ENCODE data around the gene GPC3. TPM values are rescaled to one million over a fixed set of nuclear protein-coding genes. Genes with fewer than 3 reads are reported as not detected.
A peak's percentile ranks its signal among the peaks of the same experiment; 100 is the strongest.

Gene GPC3
- total RNA-seq (0.44 TPM), polyA plus RNA-seq (under 1 TPM in 2 of 4 donors, not detected in 2; 0.34 to 0.93 TPM)

- Histone ChIP-seq H3K27me3 (ENCODE audit: control insufficient read depth, insufficient read depth, low read length) (no peaks in the 10 kb centered on the region), H3K27ac (ENCODE audit: insufficient read depth, low read length, poor library complexity, severe bottlenecking) (no peak within 1 kb of the TSS), H3K9me3 (ENCODE audit: control insufficient read depth in 2 of 2, low read length in 2 of 2) (no peaks in the 10 kb centered on the region), H3K4me3 (ENCODE audit: low read depth, low read length) (no peak within 1 kb of the TSS), H3K4me1 (ENCODE audit: control insufficient read depth, insufficient read depth, low read length, poor library complexity, severe bottlenecking) (no peaks in the 10 kb centered on the region), H3K36me3 (ENCODE audit: control insufficient read depth, insufficient read depth, low read length) (no peaks in the 10 kb centered on the region)
- Mint-ChIP-seq H3K9me3 (peaks cover 0 to 5% (median 0%) of the 10 kb centered on the region in 7 donors), H3K4me1 (peaks cover 0 to 4% (median 0%) of the 10 kb centered on the region in 4 donors), H3K27me3 (peaks cover 18% of the 10 kb centered on the region), H3K4me3 (peak within 1 kb of the TSS in 2 of 4 donors; percentile 19 to 53), H3K36me3 (no peaks in the 10 kb centered on the region), H3K27ac (no peak within 1 kb of the TSS)
- ATAC-seq (ENCODE audit: low read depth in 2 of 2) (peak; percentile 53 to 55), DNase-seq (peak; percentile 1 to 28 (median 2))
Observed at GRCh38 chrX:133985164-133985966, at the start of gene GPC3. Gene GPC3 (minus strand): TSS chrX:133985594.

GRCh38 chrX:134032441-134032840 lies 47.0 kb upstream of the GPC3 start:
- Histone ChIP-seq H3K36me3 (ENCODE audit: control insufficient read depth, insufficient read depth, low read length) (no peaks in the 10 kb centered on the region), H3K27me3 (ENCODE audit: control insufficient read depth, insufficient read depth, low read length) (no peaks in the 10 kb centered on the region), H3K4me1 (ENCODE audit: control insufficient read depth, insufficient read depth, low read length, poor library complexity, severe bottlenecking) (no peaks in the 10 kb centered on the region), H3K27ac (ENCODE audit: insufficient read depth, low read length, poor library complexity, severe bottlenecking) (no peak overlapping the region), H3K4me3 (ENCODE audit: low read depth, low read length) (no peak overlapping the region), H3K9me3 (ENCODE audit: control insufficient read depth in 2 of 2, low read length in 2 of 2) (no peaks in the 10 kb centered on the region)
- H3K9me3 Mint-ChIP-seq: peaks cover 0 to 1% (median 0%) of the 10 kb centered on the region in 7 donors
- H3K27me3 Mint-ChIP-seq: no peaks in the 10 kb centered on the region
- ATAC-seq (ENCODE audit: low read depth in 2 of 2) (no peak), DNase-seq (no peak)
- no peaks in the 10 kb centered on the region for H3K36me3 Mint-ChIP-seq
- H3K4me1 Mint-ChIP-seq: no peaks in the 10 kb centered on the region
- no peak overlapping the region for H3K4me3 Mint-ChIP-seq
- no peak overlapping the region for H3K27ac Mint-ChIP-seq

- H3K27ac Mint-ChIP-seq: no peak overlapping the region
- no peaks in the 10 kb centered on the region for H3K4me1 ChIP-seq (ENCODE audit: control insufficient read depth, insufficient read depth, low read length, poor library complexity, severe bottlenecking)
- H3K9me3 Mint-ChIP-seq: no peaks in the 10 kb centered on the region
- H3K36me3 ChIP-seq (ENCODE audit: control insufficient read depth, insufficient read depth, low read length): no peaks in the 10 kb centered on the region
- H3K27me3 Mint-ChIP-seq: no peaks in the 10 kb centered on the region
- no peak overlapping the region for H3K4me3 ChIP-seq (ENCODE audit: low read depth, low read length)
- H3K27ac ChIP-seq (ENCODE audit: insufficient read depth, low read length, poor library complexity, severe bottlenecking): no peak overlapping the region
- no peaks in the 10 kb centered on the region for H3K4me1 Mint-ChIP-seq
- no peak for ATAC-seq (ENCODE audit: low read depth in 2 of 2)
- no peaks in the 10 kb centered on the region for H3K27me3 ChIP-seq (ENCODE audit: control insufficient read depth, insufficient read depth, low read length)
- H3K36me3 Mint-ChIP-seq: no peaks in the 10 kb centered on the region
- H3K9me3 ChIP-seq (ENCODE audit: control insufficient read depth in 2 of 2, low read length in 2 of 2): no peaks in the 10 kb centered on the region
- peak in 2 of 3 donors; percentile 5 to 32 for DNase-seq
- no peak overlapping the region for H3K4me3 Mint-ChIP-seq
Observed at GRCh38 chrX:134026565-134027311, 41.3 kb upstream of the GPC3 start.

- DNase-seq (no peak), ATAC-seq (ENCODE audit: low read depth in 2 of 2) (no peak)
- Mint-ChIP-seq H3K27me3 (no peaks in the 10 kb centered on the region), H3K9me3 (no peaks in the 10 kb centered on the region), H3K27ac (no peak overlapping the region), H3K4me3 (no peak overlapping the region), H3K36me3 (no peaks in the 10 kb centered on the region), H3K4me1 (no peaks in the 10 kb centered on the region)
- Histone ChIP-seq H3K36me3 (ENCODE audit: control insufficient read depth, insufficient read depth, low read length) (no peaks in the 10 kb centered on the region), H3K4me3 (ENCODE audit: low read depth, low read length) (no peak overlapping the region), H3K9me3 (ENCODE audit: control insufficient read depth in 2 of 2, low read length in 2 of 2) (no peaks in the 10 kb centered on the region), H3K27ac (ENCODE audit: insufficient read depth, low read length, poor library complexity, severe bottlenecking) (no peak overlapping the region), H3K27me3 (ENCODE audit: control insufficient read depth, insufficient read depth, low read length) (no peaks in the 10 kb centered on the region), H3K4me1 (ENCODE audit: control insufficient read depth, insufficient read depth, low read length, poor library complexity, severe bottlenecking) (no peaks in the 10 kb centered on the region)
Observed at GRCh38 chrX:134025986-134026545, 40.7 kb upstream of the GPC3 start.

- Histone ChIP-seq H3K27me3 (ENCODE audit: control insufficient read depth, insufficient read depth, low read length) (no peaks in the 10 kb centered on the region), H3K36me3 (ENCODE audit: control insufficient read depth, insufficient read depth, low read length) (no peaks in the 10 kb centered on the region), H3K4me3 (ENCODE audit: low read depth, low read length) (no peak overlapping the region), H3K27ac (ENCODE audit: insufficient read depth, low read length, poor library complexity, severe bottlenecking) (no peak overlapping the region), H3K9me3 (ENCODE audit: control insufficient read depth in 2 of 2, low read length in 2 of 2) (no peaks in the 10 kb centered on the region), H3K4me1 (ENCODE audit: control insufficient read depth, insufficient read depth, low read length, poor library complexity, severe bottlenecking) (no peaks in the 10 kb centered on the region)
- Mint-ChIP-seq H3K27ac (no peak overlapping the region), H3K4me1 (no peaks in the 10 kb centered on the region), H3K9me3 (no peaks in the 10 kb centered on the region), H3K27me3 (no peaks in the 10 kb centered on the region), H3K36me3 (no peaks in the 10 kb centered on the region), H3K4me3 (no peak overlapping the region)
- DNase-seq: no peak
- no peak for ATAC-seq (ENCODE audit: low read depth in 2 of 2)
Observed at GRCh38 chrX:134024686-134025377, 39.4 kb upstream of the GPC3 start.

- H3K27me3 Mint-ChIP-seq: no peaks in the 10 kb centered on the region
Observed at GRCh38 chrX:134023851-134024281, 38.5 kb upstream of the GPC3 start.

GRCh38 chrX:134020910-134021309 lies 35.5 kb upstream of the GPC3 start:
- ATAC-seq (ENCODE audit: low read depth in 2 of 2): no peak
- H3K4me3 ChIP-seq (ENCODE audit: low read depth, low read length): no peak overlapping the region
- no peaks in the 10 kb centered on the region for H3K27me3 ChIP-seq (ENCODE audit: control insufficient read depth, insufficient read depth, low read length)
- no peaks in the 10 kb centered on the region for H3K9me3 ChIP-seq (ENCODE audit: control insufficient read depth in 2 of 2, low read length in 2 of 2)
- Mint-ChIP-seq H3K36me3 (no peaks in the 10 kb centered on the region), H3K27me3 (peaks cover 5% of the 10 kb centered on the region), H3K4me1 (no peaks in the 10 kb centered on the region), H3K4me3 (no peak overlapping the region), H3K27ac (no peak overlapping the region), H3K9me3 (no peaks in the 10 kb centered on the region)
- H3K4me1 ChIP-seq (ENCODE audit: control insufficient read depth, insufficient read depth, low read length, poor library complexity, severe bottlenecking): no peaks in the 10 kb centered on the region
- H3K27ac ChIP-seq (ENCODE audit: insufficient read depth, low read length, poor library complexity, severe bottlenecking): no peak overlapping the region
- no peak for DNase-seq
- H3K36me3 ChIP-seq (ENCODE audit: control insufficient read depth, insufficient read depth, low read length): no peaks in the 10 kb centered on the region

More at GRCh38 chrX:134023851-134024281, 38.5 kb upstream of the GPC3 start:
- no peak overlapping the region for H3K4me3 Mint-ChIP-seq
- ATAC-seq (ENCODE audit: low read depth in 2 of 2): no peak
- Histone ChIP-seq H3K9me3 (ENCODE audit: control insufficient read depth in 2 of 2, low read length in 2 of 2) (no peaks in the 10 kb centered on the region), H3K4me3 (ENCODE audit: low read depth, low read length) (no peak overlapping the region), H3K4me1 (ENCODE audit: control insufficient read depth, insufficient read depth, low read length, poor library complexity, severe bottlenecking) (no peaks in the 10 kb centered on the region), H3K27me3 (ENCODE audit: control insufficient read depth, insufficient read depth, low read length) (no peaks in the 10 kb centered on the region), H3K27ac (ENCODE audit: insufficient read depth, low read length, poor library complexity, severe bottlenecking) (no peak overlapping the region), H3K36me3 (ENCODE audit: control insufficient read depth, insufficient read depth, low read length) (no peaks in the 10 kb centered on the region)
- no peak overlapping the region for H3K27ac Mint-ChIP-seq
- no peaks in the 10 kb centered on the region for H3K4me1 Mint-ChIP-seq
- H3K9me3 Mint-ChIP-seq: no peaks in the 10 kb centered on the region
- DNase-seq: no peak
- H3K36me3 Mint-ChIP-seq: no peaks in the 10 kb centered on the region
